Neural cell (in vitro differentiated cells): ENCODE results near the gene BPGM. TPM values are rescaled to one million over a fixed set of nuclear protein-coding genes. Genes with fewer than 3 reads are reported as not detected.

Source experiments
- H2AFZ ChIP-seq: fragments of 200-600, 300-800 bp; sonication (generic), shearing (Covaris generic); 2 replicates; pipeline ENCODE4 v1.6.0; 2014; ENCODE audit warnings: low read depth, mild to moderate bottlenecking, antibody characterized with exemption, low read length, moderate library complexity
- H3F3A ChIP-seq: fragments of 200-600 bp; shearing (Covaris generic); 2 replicates; pipeline ENCODE4 v1.6.1; 2016; ENCODE audit warnings: mild to moderate bottlenecking, moderate library complexity, mixed read lengths, antibody characterized with exemption, low read length; ENCODE audit not compliant: insufficient read depth, poor library complexity, severe bottlenecking
- H3K27ac ChIP-seq: fragments of 200-600, 300-800 bp; sonication (generic), shearing (Covaris generic); 2 replicates; pipeline ENCODE4 v1.5.1; 2014; ENCODE audit warnings: mild to moderate bottlenecking, low read length, moderate library complexity
- H3K27me3 ChIP-seq: fragments of 300-800, 200-600 bp; sonication (generic), shearing (Covaris generic); 2 replicates; pipeline ENCODE4 v1.6.0; 2014; ENCODE audit warnings: mild to moderate bottlenecking, low read depth, low read length, moderate library complexity; ENCODE audit not compliant: insufficient read depth
- H3K36me3 ChIP-seq: fragments of 300-800, 200-600 bp; sonication (generic), shearing (Covaris generic); 2 replicates; pipeline ENCODE4 v1.5.1; 2014; ENCODE audit warnings: mild to moderate bottlenecking, antibody characterized with exemption, low read length, moderate library complexity; ENCODE audit not compliant: insufficient read depth
- H3K4me2 ChIP-seq: fragments of 300-800, 200-600 bp; sonication (generic), shearing (Covaris generic); 2 replicates; pipeline ENCODE4 v1.6.0; 2014; ENCODE audit warnings: mild to moderate bottlenecking, low read length
- H3K4me3 ChIP-seq: fragments of 300-800, 200-600 bp; sonication (generic), shearing (Covaris generic); 2 replicates; pipeline ENCODE4 v1.5.1; 2014; ENCODE audit warnings: mild to moderate bottlenecking, low read length, moderate library complexity
- H3K79me2 ChIP-seq: fragments of 200-600 bp; shearing (Covaris generic); replicated peaks from 2 replicates; pipeline ENCODE4 v1.6.0; 2014; ENCODE audit warnings: mild to moderate bottlenecking, low read length, moderate library complexity; ENCODE audit not compliant: insufficient read depth
- H3K9ac ChIP-seq: fragments of 300-800, 200-600 bp; sonication (generic), shearing (Covaris generic); 2 replicates; pipeline ENCODE4 v1.6.1; 2016; ENCODE audit warnings: mild to moderate bottlenecking, low read length, mixed read lengths
- H3K9me2 ChIP-seq: fragments of 200-600 bp; shearing (Covaris generic); 2 replicates; pipeline ENCODE4 v1.6.1; 2016; ENCODE audit warnings: mild to moderate bottlenecking, low read length, mixed read lengths; ENCODE audit not compliant: insufficient read depth
- H3K9me3 ChIP-seq: fragments of 200-600, 300-800 bp; sonication (generic), shearing (Covaris generic); 2 replicates; pipeline ENCODE4 v1.6.1; 2016; ENCODE audit warnings: mild to moderate bottlenecking, mixed run types, low read length, moderate library complexity, mixed read lengths
- H4K20me1 ChIP-seq: fragments of 200-600 bp; shearing (Covaris generic); 2 replicates; pipeline ENCODE4 v1.6.1; 2016; ENCODE audit warnings: mild to moderate bottlenecking, mixed run types; ENCODE audit not compliant: insufficient read depth
- EP300 ChIP-seq: fragments of 450-650 bp; conservative IDR thresholded peaks from 2 replicates; pipeline ENCODE4 v1.6.1; 2014; ENCODE audit warnings: antibody characterized with exemption, mild to moderate bottlenecking, moderate library complexity; ENCODE audit not compliant: poor library complexity, severe bottlenecking
- POLR2AphosphoS5 ChIP-seq: IDR thresholded peaks from 2 replicates; pipeline ENCODE4 v1.6.1; 2012
- RAD21 ChIP-seq: fragments of 450-650 bp; conservative IDR thresholded peaks from 2 replicates; pipeline ENCODE4 v1.6.1; 2014; ENCODE audit warnings: antibody characterized with exemption, mild to moderate bottlenecking, moderate library complexity
- SMC3 ChIP-seq: fragments of 450-650 bp; conservative IDR thresholded peaks from 2 replicates; pipeline ENCODE4 v1.6.1; 2014; ENCODE audit warnings: antibody characterized with exemption, mild to moderate bottlenecking, moderate library complexity; ENCODE audit not compliant: poor library complexity
- TAF1 ChIP-seq: IDR thresholded peaks from 2 replicates; pipeline ENCODE4 v1.6.1; 2012; ENCODE audit warnings: low read depth
- polyA plus RNA-seq: library from polyadenylated mRNA; depleted of rRNA; stranded (reverse); fragments of >200 nt; gene quantifications from 2 replicates; pipeline ENCODE4 v1.2.3, GENCODE V29; 2014
- TF ChIP-seq, protein P1 (sequence below): fragments of 450-650 bp; IDR thresholded peaks from 2 replicates; pipeline ENCODE4 v1.5.1; 2014; ENCODE audit warnings: antibody characterized with exemption, mild to moderate bottlenecking, moderate library complexity; ENCODE audit not compliant: poor library complexity, severe bottlenecking

The BPGM gene
- polyA plus RNA-seq, 1 donor from 2014 or later, result 57.4 TPM

- TF ChIP-seq RAD21 (peak; percentile 82), TAF1 (no peak), SMC3 (peak; percentile 83)
- TF ChIP-seq, protein P1, sequence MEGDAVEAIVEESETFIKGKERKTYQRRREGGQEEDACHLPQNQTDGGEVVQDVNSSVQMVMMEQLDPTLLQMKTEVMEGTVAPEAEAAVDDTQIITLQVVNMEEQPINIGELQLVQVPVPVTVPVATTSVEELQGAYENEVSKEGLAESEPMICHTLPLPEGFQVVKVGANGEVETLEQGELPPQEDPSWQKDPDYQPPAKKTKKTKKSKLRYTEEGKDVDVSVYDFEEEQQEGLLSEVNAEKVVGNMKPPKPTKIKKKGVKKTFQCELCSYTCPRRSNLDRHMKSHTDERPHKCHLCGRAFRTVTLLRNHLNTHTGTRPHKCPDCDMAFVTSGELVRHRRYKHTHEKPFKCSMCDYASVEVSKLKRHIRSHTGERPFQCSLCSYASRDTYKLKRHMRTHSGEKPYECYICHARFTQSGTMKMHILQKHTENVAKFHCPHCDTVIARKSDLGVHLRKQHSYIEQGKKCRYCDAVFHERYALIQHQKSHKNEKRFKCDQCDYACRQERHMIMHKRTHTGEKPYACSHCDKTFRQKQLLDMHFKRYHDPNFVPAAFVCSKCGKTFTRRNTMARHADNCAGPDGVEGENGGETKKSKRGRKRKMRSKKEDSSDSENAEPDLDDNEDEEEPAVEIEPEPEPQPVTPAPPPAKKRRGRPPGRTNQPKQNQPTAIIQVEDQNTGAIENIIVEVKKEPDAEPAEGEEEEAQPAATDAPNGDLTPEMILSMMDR, result peak; percentile 85
- no peaks in the 10 kb centered on the region for H3K9me3 ChIP-seq
- no peaks in the 10 kb centered on the region for H3F3A ChIP-seq
- no peak overlapping the region for H3K4me2 ChIP-seq
- H4K20me1 ChIP-seq, result no peaks in the 10 kb centered on the region
- no peak overlapping the region for H3K9ac ChIP-seq
- no peaks in the 10 kb centered on the region for H3K36me3 ChIP-seq
- H3K27ac ChIP-seq, result no peak overlapping the region
- no peak overlapping the region for H2AFZ ChIP-seq
- no peaks in the 10 kb centered on the region for H3K27me3 ChIP-seq
- no peaks in the 10 kb centered on the region for H3K79me2 ChIP-seq
- no peaks in the 10 kb centered on the region for H3K9me2 ChIP-seq
- H3K4me3 ChIP-seq, result no peak overlapping the region
Measured at GRCh38 chr7:134605978-134606923, 40.4 kb upstream of the BPGM start.

GRCh38 chr7:134611611-134612151, 35.0 kb upstream of the BPGM start:
- H2AFZ ChIP-seq, result no peak overlapping the region
- no peak overlapping the region for H3K4me3 ChIP-seq
- no peaks in the 10 kb centered on the region for H3K36me3 ChIP-seq
- no peak overlapping the region for H3K9ac ChIP-seq
- no peak overlapping the region for H3K27ac ChIP-seq
- no peaks in the 10 kb centered on the region for H3K79me2 ChIP-seq
- H3K4me2 ChIP-seq, result no peak overlapping the region
- H4K20me1 ChIP-seq, result no peaks in the 10 kb centered on the region
- H3K9me2 ChIP-seq, result no peaks in the 10 kb centered on the region
- H3K27me3 ChIP-seq, result no peaks in the 10 kb centered on the region
- H3F3A ChIP-seq, result no peaks in the 10 kb centered on the region
- no peaks in the 10 kb centered on the region for H3K9me3 ChIP-seq
- TF ChIP-seq, protein P1, result no peak
- no peak for TF ChIP-seq TAF1

GRCh38 chr7:134612197-134612596, 34.5 kb upstream of the BPGM start:
- H3K27me3 ChIP-seq, result no peaks in the 10 kb centered on the region

More at GRCh38 chr7:134612197-134612596, 34.5 kb upstream of the BPGM start:
- no peaks in the 10 kb centered on the region for H3F3A ChIP-seq
- no peaks in the 10 kb centered on the region for H3K36me3 ChIP-seq
- H3K27ac ChIP-seq, result no peak overlapping the region
- H3K4me3 ChIP-seq, result no peak overlapping the region
- no peaks in the 10 kb centered on the region for H3K79me2 ChIP-seq
- H3K9me3 ChIP-seq, result no peaks in the 10 kb centered on the region
- no peak overlapping the region for H2AFZ ChIP-seq
- no peak for TF ChIP-seq RAD21
- TF ChIP-seq EP300, result no peak
- TF ChIP-seq POLR2AphosphoS5, result no peak
- TF ChIP-seq, protein P1, result no peak
- TF ChIP-seq SMC3, result peak; percentile 34
- no peak overlapping the region for H3K4me2 ChIP-seq
- no peaks in the 10 kb centered on the region for H3K9me2 ChIP-seq
- H4K20me1 ChIP-seq, result no peaks in the 10 kb centered on the region
- no peak overlapping the region for H3K9ac ChIP-seq
